K562 (cell line): ENCODE results near the gene ATXN7L1. TPM values are rescaled to one million over a fixed set of nuclear protein-coding genes. Genes with fewer than 3 reads are reported as not detected.

Source experiments
- ATAC-seq: fragments of 200-7000 bp; cut with Tn5 transposase; 3 replicates; pipeline ENCODE4 v1.9.1; 2020; ENCODE audit warnings: moderate library complexity
- BruUV-seq: library from RNA; stranded (reverse); fragments of 400-500 nt; replicated peaks from 2 replicates; lab custom pipeline; 2021; lab: Mats Ljungman, UMichigan
- CTCF ChIA-PET: fragments of 300-600 bp; formaldehyde crosslinking; extraction: SDS; loops from one replicate; lab custom pipeline; 2021; ENCODE audit warnings: low intra/inter-chr PET ratio; lab: Yijun Ruan, JAX
- POLR2A ChIA-PET: fragments of 300-600, 350-650 bp; sonication (Branson Sonifier 250); formaldehyde crosslinking; extraction: SDS; loops from one replicate; lab custom pipeline; 2021; ENCODE audit warnings: antibody characterized with exemption, inconsistent platforms; lab: Yijun Ruan, JAX
- DNase-seq, 4 experiments: peaks; one replicate each; pipeline versions ENCODE4 v3.0.0 to v3.0.0-alpha.2; 2011 to 2018; ENCODE audit warnings: low spot score in 3 of 4, mixed read lengths in 3 of 4; ENCODE audit errors: extremely low read depth in 1 of 4
- FAIRE-seq: peaks from 2 replicates; lab custom pipeline; 2011; peaks lifted over from hg19 to GRCh38; lab: Jason Lieb, UNC
- H2AFZ ChIP-seq: 2 replicates; pipeline ENCODE4 v1.6.0; 2011; ENCODE audit warnings: low read depth, low read length, control low read depth, inconsistent platforms
- H3K27ac ChIP-seq: fragments of 200-600 bp; 3 replicates; pipeline ENCODE4 v1.8.0; 2011; ENCODE audit warnings: low read depth, mild to moderate bottlenecking, control low read depth, inconsistent platforms, low read length, moderate library complexity, mixed read lengths; ENCODE audit errors: extremely low read depth
- H3K27me3 ChIP-seq, 2 experiments: fragments of 300-600 bp in 1 of 2; 2 replicates in 1 of 2; 3 replicates in 1 of 2; pipeline versions ENCODE4 v1.6.0 to v1.8.0; 2011; ENCODE audit warnings: inconsistent platforms in 2 of 2, low read length in 2 of 2, mild to moderate bottlenecking in 1 of 2, mixed read lengths in 1 of 2, moderate library complexity in 1 of 2; ENCODE audit not compliant: control insufficient read depth in 2 of 2, insufficient read depth in 2 of 2
- H3K36me3 ChIP-seq: fragments of 300-600 bp; 3 replicates; pipeline ENCODE4 v1.8.0; 2011; ENCODE audit warnings: mild to moderate bottlenecking, low read length, inconsistent platforms; ENCODE audit not compliant: control insufficient read depth, insufficient read depth
- H3K4me1 ChIP-seq, 2 experiments: fragments of 200-600 bp in 1 of 2; replicated peaks in 1 of 2; 2 replicates in 1 of 2; 3 replicates in 1 of 2; pipeline versions ENCODE4 v1.5.1 to v1.8.0; 2011; ENCODE audit warnings: inconsistent platforms in 2 of 2, low read length in 2 of 2, mild to moderate bottlenecking in 1 of 2, mixed read lengths in 1 of 2, moderate library complexity in 1 of 2; ENCODE audit not compliant: control insufficient read depth in 2 of 2, insufficient read depth in 2 of 2
- H3K4me2 ChIP-seq: 2 replicates; pipeline ENCODE4 v1.6.1; 2011; ENCODE audit warnings: low read length, control low read depth, inconsistent platforms, mixed read lengths; ENCODE audit not compliant: insufficient read depth
- H3K4me3 ChIP-seq: fragments of 200-600 bp; sonication (generic), shearing (Covaris generic); 2 replicates; pipeline ENCODE4 v1.5.1; 2016; ENCODE audit warnings: control low read depth, inconsistent platforms
- H3K79me2 ChIP-seq: fragments of 200-600 bp; 3 replicates; pipeline ENCODE4 v1.8.0; 2011; ENCODE audit warnings: low read length, inconsistent platforms; ENCODE audit not compliant: control insufficient read depth, insufficient read depth
- H3K9ac ChIP-seq, 2 experiments: 2 replicates each; pipeline versions ENCODE4 v1.6.0 to v1.6.1; 2011; ENCODE audit warnings: low read depth in 2 of 2, low read length in 2 of 2, control low read depth in 1 of 2, inconsistent platforms in 1 of 2, mild to moderate bottlenecking in 1 of 2, mixed read lengths in 1 of 2; ENCODE audit not compliant: insufficient read depth in 1 of 2
- H3K9me1 ChIP-seq: one replicate; pipeline ENCODE4 v1.6.0; 2011; ENCODE audit warnings: inconsistent platforms, mild to moderate bottlenecking, low read length, moderate library complexity; ENCODE audit not compliant: control insufficient read depth, insufficient read depth
- H3K9me3 ChIP-seq: replicated peaks from 2 replicates; pipeline ENCODE4 v1.5.1; 2011; ENCODE audit warnings: low read depth, low read length, inconsistent platforms; ENCODE audit not compliant: control insufficient read depth, insufficient read depth
- H4K20me1 ChIP-seq: replicated peaks from 2 replicates; pipeline ENCODE4 v1.6.1; 2011; ENCODE audit warnings: low read length, inconsistent platforms, mixed read lengths; ENCODE audit not compliant: control insufficient read depth, insufficient read depth
- ARHGAP35 ChIP-seq: fragments of 450-650 bp; IDR thresholded peaks from 2 replicates; pipeline ENCODE4 v1.6.1; 2018; ENCODE audit not compliant: partially characterized antibody
- CHD4 ChIP-seq: fragments of 200-600 bp; sonication (generic); IDR thresholded peaks from 3 replicates; pipeline ENCODE4 v1.6.1; 2012; ENCODE audit warnings: low read depth, mild to moderate bottlenecking, mixed read lengths, low read length, inconsistent platforms; ENCODE audit not compliant: insufficient read depth, insufficient replicate concordance, poor library complexity, severe bottlenecking
- GABPB1 ChIP-seq: sonication (generic); formaldehyde crosslinking; IDR thresholded peaks from 2 replicates; pipeline ENCODE4 v1.8.0; 2022; ENCODE audit warnings: mild to moderate bottlenecking, missing genetic modification reagents
- HMG20B ChIP-seq: fragments of 250-450 bp; sonication (Bioruptor Pico); IDR thresholded peaks from 2 replicates; pipeline ENCODE4 v1.5.0; 2021; ENCODE audit warnings: mild to moderate bottlenecking
- NFYB ChIP-seq: IDR thresholded peaks from 2 replicates; pipeline ENCODE4 v1.6.1; 2011; ENCODE audit warnings: mild to moderate bottlenecking, moderate library complexity; ENCODE audit not compliant: insufficient read length; ENCODE audit errors: extremely low read depth
- POLR2AphosphoS5 ChIP-seq: IDR thresholded peaks from 2 replicates; pipeline ENCODE4 v1.6.1; 2011; ENCODE audit warnings: mild to moderate bottlenecking, low read depth, low read length, moderate library complexity; ENCODE audit not compliant: control insufficient read depth, insufficient read depth
- POU5F1 ChIP-seq: fragments of 150-350 bp; IDR thresholded peaks from 2 replicates; pipeline ENCODE4 v1.6.1; 2014; ENCODE audit warnings: borderline replicate concordance, low read length, low read depth, mild to moderate bottlenecking; ENCODE audit not compliant: partially characterized antibody
- SNIP1 ChIP-seq: fragments of 450-650 bp; IDR thresholded peaks from 2 replicates; pipeline ENCODE4 v1.7.1; 2017; ENCODE audit warnings: low read depth, mild to moderate bottlenecking
- ZFP1 ChIP-seq: fragments of 450-650 bp; formaldehyde crosslinking; IDR thresholded peaks from 2 replicates; pipeline ENCODE4 v1.4.0; 2020; ENCODE audit warnings: mild to moderate bottlenecking, mixed read lengths
- ZMIZ1 ChIP-seq, 2 experiments: fragments of 150-350 bp in 1 of 2; IDR thresholded peaks; 2 replicates each; pipeline ENCODE4 v1.6.1; 2012 to 2016; ENCODE audit warnings: low read depth in 2 of 2, low read length in 2 of 2, mild to moderate bottlenecking in 1 of 2, moderate library complexity in 1 of 2
- ZNF511 ChIP-seq: sonication (generic); formaldehyde crosslinking; IDR thresholded peaks from 2 replicates; pipeline ENCODE4 v1.8.0; 2022; ENCODE audit warnings: mild to moderate bottlenecking, missing genetic modification reagents
- WGBS: fragments of 100-300 bp; shearing (Covaris generic); methylation state at CpG from one replicate; pipeline ENCODE4 v1.1.6; 2016; ENCODE audit warnings: low coverage, mixed read lengths; ENCODE audit not compliant: insufficient coverage; ENCODE audit errors: missing lambda C conversion rate; 5-methylcytosine and 5-hydroxymethylcytosine counted together
- in situ Hi-C: fragments of 300-500 bp; cut with MboI; formaldehyde crosslinking; loops from 4 replicates; pipeline ENCODE4 v1.15.0; 2018; ENCODE audit warnings: inconsistent platforms, mixed read lengths
- intact Hi-C: fragments of 100-400 bp; cut with micrococcal nuclease; formaldehyde crosslinking; loops from 2 replicates; pipeline ENCODE4 v1.14.2; 2022
- polyA plus RNA-seq, 8 experiments: library from polyadenylated mRNA; depleted of rRNA in 4 of 8; stranded (reverse) in 5 of 8; unstranded in 3 of 8; fragments of >200 nt; fragmentation: Nextera tagmentation in 2 of 8; fragmentation: Illumina TruSeq in 1 of 8; extraction: Ambion mirVana in 2 of 8; extraction: Trizol in 1 of 8; gene quantifications; 2 replicates each; pipeline versions ENCODE4 v1.2.1 to v1.2.3, GENCODE V29; 2011 to 2014; ENCODE audit warnings: inconsistent platforms in 1 of 8, missing spikeins in 1 of 8
- total RNA-seq, 7 experiments: library from RNA; depleted of rRNA in 6 of 7; stranded (reverse); fragments of >200 nt in 6 of 7; fragmentation: Illumina TruSeq in 2 of 7; extraction: Trizol in 2 of 7; gene quantifications; 2 replicates each; pipeline versions ENCODE4 v1.2.1 to v1.2.3, GENCODE V29; 2011 to 2021; ENCODE audit warnings: low replicate concordance in 1 of 7

The ATXN7L1 gene
- total and polyA plus RNA-seq, 9 of the 15 experiments (the other 6 are each of a cell fraction or from before 2014, with no cell fraction given) = 6.6 to 13.7 (median 10.7) TPM

- no peak overlapping the region for H2AFZ ChIP-seq
- no peak overlapping the region for H3K9ac ChIP-seq
- peaks cover 9 to 11% of the 10 kb centered on the region in 2 experiments for H3K27me3 ChIP-seq
- no peaks in the 10 kb centered on the region for H3K4me1 ChIP-seq
- CTCF ChIA-PET = interaction anchor here (0.6 kb wide), 1 partner anchor 122 kb away, joined by 3 read pairs; no protein-coding TSS in a partner anchor
- WGBS = 5% methylated on average over 2 of the region's 2 CpGs
- no peaks in the 10 kb centered on the region for H3K9me3 ChIP-seq
- H3K36me3 ChIP-seq = no peaks in the 10 kb centered on the region
- H4K20me1 ChIP-seq = no peaks in the 10 kb centered on the region
- no TSS peak for BruUV-seq
- DNase-seq (no peak), FAIRE-seq (no peak), ATAC-seq (no peak)
- POLR2A ChIA-PET = no interaction called here
- no peak overlapping the region for H3K27ac ChIP-seq
- no peaks in the 10 kb centered on the region for H3K9me1 ChIP-seq
- H3K79me2 ChIP-seq = no peaks in the 10 kb centered on the region
- intact Hi-C loops = no loop called here
- no peak overlapping the region for H3K4me2 ChIP-seq
- no peak overlapping the region for H3K4me3 ChIP-seq
- TF ChIP-seq ZNF511 (no peak), CHD4 (no peak), ARHGAP35 (no peak), ZMIZ1 (IDR thresholded peaks at IDR 0.05; ENCODE audit: low read depth in 2 of 2, low read length in 2 of 2) (no peak), NFYB (no peak), GABPB1 (no peak), HMG20B (CRISPR knock-in tag) (no peak), POU5F1 (no peak), ZFP1 (no peak), SNIP1 (no peak), POLR2AphosphoS5 (no peak)
- in situ Hi-C loops = no loop called here
Measured at GRCh38 chr7:105886776-105887175, 10.4 kb upstream of the ATXN7L1 start.
